Stomach (tissue), 4 donors: ENCODE measurements around the gene TRAM2.

ENCODE experiments used
- CTCF ChIP-seq, 7 experiments: fragments of 450-650 bp in 4 of 7; fragments of 200-600 bp in 3 of 7; sonication (generic) in 3 of 7; IDR thresholded peaks; one replicate each; pipeline ENCODE4 v1.5.1; 2016 to 2019; ENCODE audit warnings: antibody characterized with exemption in 7 of 7, control low read depth in 2 of 7, mild to moderate bottlenecking in 1 of 7
- EP300 ChIP-seq: sonication (generic); formaldehyde crosslinking; IDR thresholded peaks from one replicate; pipeline ENCODE4 v1.6.1; 2017; ENCODE audit warnings: antibody characterized with exemption

GRCh38 chr6:52622810-52623209 lies 46.0 kb upstream of the TRAM2 start:
- TF ChIP-seq CTCF (IDR thresholded peaks at IDR 0.05) = no peak
- TF ChIP-seq EP300 = no peak
